ENCODE results near the gene USP12. TPM values are rescaled to one million over a fixed set of nuclear protein-coding genes. Genes with fewer than 3 reads are reported as not detected.

Gene USP12
- total and polyA plus RNA-seq, 7 donors, result 13.1 to 31.7 (median 23.7) TPM

GRCh38 chr13:27044837-27045570 lies 126.6 kb downstream of the USP12 start:
- H3K27me3 ChIP-seq (ENCODE audit: insufficient read depth in 3 of 3, low read length in 2 of 3), result no peaks in the 10 kb centered on the region
- no peak overlapping the region for H3K4me3 ChIP-seq
- no peak for DNase-seq
- no peaks in the 10 kb centered on the region for H3K9me3 ChIP-seq
- no peaks in the 10 kb centered on the region for H3K36me3 ChIP-seq (ENCODE audit: insufficient read depth in 1 of 2, low read depth in 1 of 2)
- no peak overlapping the region for H3K27ac ChIP-seq
- H3K4me1 ChIP-seq, result no peaks in the 10 kb centered on the region
- WGBS, 3 donors, result 80 to 84% (median 82%) methylated on average over 15 of the region's 15 CpGs
- no peak for ATAC-seq
- TF ChIP-seq, protein P1, sequence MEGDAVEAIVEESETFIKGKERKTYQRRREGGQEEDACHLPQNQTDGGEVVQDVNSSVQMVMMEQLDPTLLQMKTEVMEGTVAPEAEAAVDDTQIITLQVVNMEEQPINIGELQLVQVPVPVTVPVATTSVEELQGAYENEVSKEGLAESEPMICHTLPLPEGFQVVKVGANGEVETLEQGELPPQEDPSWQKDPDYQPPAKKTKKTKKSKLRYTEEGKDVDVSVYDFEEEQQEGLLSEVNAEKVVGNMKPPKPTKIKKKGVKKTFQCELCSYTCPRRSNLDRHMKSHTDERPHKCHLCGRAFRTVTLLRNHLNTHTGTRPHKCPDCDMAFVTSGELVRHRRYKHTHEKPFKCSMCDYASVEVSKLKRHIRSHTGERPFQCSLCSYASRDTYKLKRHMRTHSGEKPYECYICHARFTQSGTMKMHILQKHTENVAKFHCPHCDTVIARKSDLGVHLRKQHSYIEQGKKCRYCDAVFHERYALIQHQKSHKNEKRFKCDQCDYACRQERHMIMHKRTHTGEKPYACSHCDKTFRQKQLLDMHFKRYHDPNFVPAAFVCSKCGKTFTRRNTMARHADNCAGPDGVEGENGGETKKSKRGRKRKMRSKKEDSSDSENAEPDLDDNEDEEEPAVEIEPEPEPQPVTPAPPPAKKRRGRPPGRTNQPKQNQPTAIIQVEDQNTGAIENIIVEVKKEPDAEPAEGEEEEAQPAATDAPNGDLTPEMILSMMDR (IDR thresholded peaks at IDR 0.05), result no peak
- intact Hi-C loops (cut with DNase I), result no loop called here

DNA sequence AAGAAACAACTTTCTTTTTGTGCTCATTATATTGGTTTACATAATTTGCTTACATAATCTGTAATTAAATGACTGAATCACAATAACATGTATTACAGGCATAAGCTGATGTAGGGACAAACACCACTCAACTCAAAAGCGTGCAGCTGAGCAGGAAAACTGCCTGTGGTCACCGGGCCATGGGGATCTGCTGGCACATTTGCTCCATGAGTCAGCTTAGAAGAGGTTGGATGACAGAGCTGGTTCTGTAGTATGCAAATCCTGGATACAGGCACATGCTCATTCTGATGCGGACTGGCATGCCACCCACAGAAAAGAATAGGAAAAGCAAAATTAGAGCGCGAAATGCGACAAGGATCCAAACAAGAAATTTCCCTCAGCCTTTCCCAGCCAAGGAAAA lies 128.6 kb downstream of the USP12 start:
- intact Hi-C loops (cut with DNase I), result no loop called here
- Histone ChIP-seq H3K27me3 (ENCODE audit: insufficient read depth in 3 of 3, low read length in 2 of 3) (no peaks in the 10 kb centered on the region), H3K27ac (no peak overlapping the region), H3K36me3 (ENCODE audit: insufficient read depth in 1 of 2, low read depth in 1 of 2) (no peaks in the 10 kb centered on the region), H3K4me3 (no peak overlapping the region), H3K9me3 (no peaks in the 10 kb centered on the region), H3K4me1 (no peaks in the 10 kb centered on the region)
- TF ChIP-seq, protein P1 (IDR thresholded peaks at IDR 0.05), result no peak
- ATAC-seq (peak; percentile 42 to 70 (median 54)), DNase-seq (no peak)
- 24 to 41% (median 26%) methylated on average over 6 of the region's 6 CpGs for WGBS, 3 donors

DNA sequence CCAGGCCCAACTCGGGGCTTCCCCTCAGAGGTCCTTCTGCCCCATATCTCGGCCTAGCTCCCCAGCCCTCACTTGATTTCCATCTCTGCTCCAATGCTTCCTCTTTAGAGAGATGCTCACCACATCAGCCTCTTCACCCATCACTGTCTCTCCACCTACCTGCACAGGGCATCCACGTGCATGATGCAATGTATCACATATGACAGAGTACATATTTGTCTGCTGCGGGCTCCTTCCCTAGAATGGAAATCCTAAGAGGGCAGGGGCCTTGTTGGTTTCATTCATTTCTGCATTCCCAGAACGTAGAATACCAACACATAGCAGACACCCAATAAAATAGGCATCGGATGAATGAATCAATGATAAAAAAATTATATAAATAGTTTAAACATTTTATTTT lies 130.3 kb downstream of the USP12 start:
- DNase-seq, result no peak
- intact Hi-C loops (cut with DNase I), result no loop called here
- no peak overlapping the region for H3K27ac ChIP-seq
- no peaks in the 10 kb centered on the region for H3K4me1 ChIP-seq
- no peaks in the 10 kb centered on the region for H3K27me3 ChIP-seq (ENCODE audit: insufficient read depth in 3 of 3, low read length in 2 of 3)
- WGBS, 3 donors, result 88 to 94% (median 92%) methylated on average over 6 of the region's 6 CpGs
- no peaks in the 10 kb centered on the region for H3K36me3 ChIP-seq (ENCODE audit: insufficient read depth in 1 of 2, low read depth in 1 of 2)
- ATAC-seq, result no peak
- H3K9me3 ChIP-seq, result no peaks in the 10 kb centered on the region
- TF ChIP-seq, protein P1 (IDR thresholded peaks at IDR 0.05), result no peak
- no peak overlapping the region for H3K4me3 ChIP-seq

GRCh38 chr13:27040826-27041108 lies 130.8 kb downstream of the USP12 start:
- ATAC-seq, result no peak
- no peak overlapping the region for H3K27ac ChIP-seq
- TF ChIP-seq, protein P1 (IDR thresholded peaks at IDR 0.05), result no peak
- no peaks in the 10 kb centered on the region for H3K27me3 ChIP-seq (ENCODE audit: insufficient read depth in 3 of 3, low read length in 2 of 3)
- 96 to 99% (median 97%) methylated on average over 4 of the region's 4 CpGs for WGBS, 3 donors
- H3K9me3 ChIP-seq, result no peaks in the 10 kb centered on the region
- DNase-seq, result no peak
- H3K4me3 ChIP-seq, result no peak overlapping the region
- no peaks in the 10 kb centered on the region for H3K4me1 ChIP-seq
- intact Hi-C loops (cut with DNase I), result no loop called here
- H3K36me3 ChIP-seq (ENCODE audit: insufficient read depth in 1 of 2, low read depth in 1 of 2), result no peaks in the 10 kb centered on the region

DNA sequence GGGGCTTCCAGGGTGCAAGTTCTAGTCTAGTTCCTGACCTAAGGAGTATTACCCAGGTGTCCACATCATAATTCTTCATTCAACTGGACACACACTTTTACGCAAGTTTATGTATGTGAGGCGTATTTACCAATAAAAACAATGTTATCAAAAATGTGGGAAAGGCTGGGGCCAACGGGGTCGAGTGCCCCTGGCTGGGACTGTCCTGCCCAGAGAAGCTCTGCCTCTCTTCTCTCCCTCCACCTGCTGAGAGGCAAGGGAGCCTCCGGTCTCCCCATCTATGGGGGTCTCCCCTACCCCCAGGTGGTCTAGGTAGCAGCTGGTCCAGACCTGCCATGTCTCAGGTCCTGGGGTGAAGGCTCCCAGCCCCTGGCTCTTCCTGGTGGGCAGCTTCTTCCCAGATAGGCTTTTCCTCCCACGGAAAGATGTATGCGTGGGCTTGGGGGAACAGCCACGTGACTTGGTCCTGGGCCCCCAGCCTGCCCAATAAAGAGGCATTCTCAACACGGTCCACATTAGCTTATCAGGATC lies 132.4 kb downstream of the USP12 start:
- TF ChIP-seq, protein P1 (IDR thresholded peaks at IDR 0.05), result no peak
- WGBS, 3 donors, result 84 to 88% (median 87%) methylated on average over 9 of the region's 9 CpGs
- ATAC-seq, result no peak
- Histone ChIP-seq H3K27me3 (ENCODE audit: insufficient read depth in 3 of 3, low read length in 2 of 3) (peaks cover 0 to 6% (median 0%) of the 10 kb centered on the region in 3 donors), H3K27ac (no peak overlapping the region), H3K4me1 (no peaks in the 10 kb centered on the region), H3K36me3 (ENCODE audit: insufficient read depth in 1 of 2, low read depth in 1 of 2) (no peaks in the 10 kb centered on the region), H3K9me3 (no peaks in the 10 kb centered on the region), H3K4me3 (no peak overlapping the region)
- no peak for DNase-seq
- intact Hi-C loops (cut with DNase I), result no loop called here

Measured in psoas muscle (tissue), 8 donors.